GM03348 (cell line): ENCODE data around the gene ACP7.

Experiments
- DNase-seq: peaks from one replicate; pipeline ENCODE4 v3.0.0; 2012; ENCODE audit warnings: low spot score

ACP7 gene

DNA sequence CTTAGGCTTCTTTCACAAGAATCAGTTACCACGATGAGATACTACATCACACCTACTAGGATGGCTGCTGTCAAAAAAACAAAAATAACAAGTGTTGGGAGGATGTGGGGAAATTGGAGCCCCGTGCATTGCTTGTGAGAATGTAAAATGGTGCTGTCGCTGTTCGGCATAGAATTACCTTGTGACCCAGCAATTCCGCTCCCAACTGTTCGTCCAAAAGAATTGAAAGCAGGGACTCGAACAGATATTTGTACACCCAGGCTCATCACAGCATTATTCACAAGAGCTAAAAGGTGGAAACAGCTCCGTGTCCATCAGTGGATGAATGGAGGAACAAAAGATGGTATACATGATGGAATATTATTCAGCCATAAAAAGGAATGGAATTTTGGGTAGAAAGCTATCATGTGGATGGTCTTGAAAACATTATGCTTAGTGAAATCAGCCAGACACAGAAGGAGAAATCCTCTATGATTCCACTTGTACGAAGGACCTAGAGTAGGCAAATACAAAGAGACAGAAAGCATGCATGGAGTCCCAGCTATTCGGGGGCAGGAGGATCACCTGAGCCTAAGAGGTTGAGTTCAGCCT lies 64.9 kb downstream of the ACP7 start:
- no peak for DNase-seq

DNA sequence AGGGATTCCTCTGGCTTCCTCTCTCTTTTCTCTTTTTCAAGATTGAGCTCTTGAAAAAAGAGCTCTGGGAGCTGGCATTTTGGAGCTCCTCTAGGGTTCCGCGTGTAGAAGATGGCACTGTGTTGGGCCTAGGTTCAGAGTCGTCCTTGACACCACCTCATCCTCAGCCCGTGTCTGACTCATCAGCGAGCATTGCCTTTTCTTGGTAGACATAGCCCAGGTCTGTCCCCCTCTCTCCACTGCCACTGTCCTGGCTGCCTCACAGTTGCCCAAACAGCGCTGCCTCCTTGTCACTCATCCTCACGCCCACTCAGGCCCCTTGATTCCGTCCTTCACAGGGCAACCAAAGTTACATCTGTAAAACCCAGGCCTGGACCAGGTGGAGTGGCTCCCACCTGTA lies 66.1 kb downstream of the ACP7 start:
- no peak for DNase-seq

DNA sequence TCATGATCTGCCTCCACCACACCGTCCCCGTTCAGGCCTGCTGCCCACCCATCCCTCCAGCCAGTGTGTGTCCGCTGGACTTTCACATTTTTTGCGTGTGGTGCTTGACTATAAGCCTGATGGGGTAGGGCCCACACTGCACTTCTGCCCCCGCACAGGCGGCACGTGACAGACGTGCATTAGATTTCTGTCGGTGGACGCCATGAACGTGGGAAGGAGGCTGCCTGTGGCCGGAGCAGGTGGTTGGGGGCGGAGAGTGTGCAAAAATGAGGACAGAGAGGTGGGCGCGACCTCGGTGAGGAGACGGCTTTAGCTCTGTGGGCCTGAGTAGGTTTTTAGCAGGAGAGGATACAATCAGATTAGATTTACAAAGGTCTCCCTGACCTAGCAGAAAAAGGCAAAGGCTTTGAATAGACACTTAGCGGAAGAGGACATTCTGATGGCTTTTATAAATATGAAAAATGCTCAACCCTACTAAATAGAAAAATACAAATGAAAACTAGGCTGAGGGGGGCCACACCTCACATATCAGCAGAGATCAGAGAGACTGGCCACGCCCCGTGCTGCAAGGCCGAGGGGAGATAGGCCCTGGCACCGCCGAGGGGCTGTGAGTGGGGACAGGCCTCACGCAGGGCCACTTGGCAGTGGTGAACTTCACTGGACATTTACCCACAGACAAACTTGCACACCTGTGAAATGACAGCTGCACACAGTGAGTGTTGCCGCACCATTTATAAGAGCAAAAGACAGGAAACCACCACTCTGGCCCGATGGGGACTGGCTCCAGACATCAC lies 66.8 kb downstream of the ACP7 start:
- no peak for DNase-seq

DNA sequence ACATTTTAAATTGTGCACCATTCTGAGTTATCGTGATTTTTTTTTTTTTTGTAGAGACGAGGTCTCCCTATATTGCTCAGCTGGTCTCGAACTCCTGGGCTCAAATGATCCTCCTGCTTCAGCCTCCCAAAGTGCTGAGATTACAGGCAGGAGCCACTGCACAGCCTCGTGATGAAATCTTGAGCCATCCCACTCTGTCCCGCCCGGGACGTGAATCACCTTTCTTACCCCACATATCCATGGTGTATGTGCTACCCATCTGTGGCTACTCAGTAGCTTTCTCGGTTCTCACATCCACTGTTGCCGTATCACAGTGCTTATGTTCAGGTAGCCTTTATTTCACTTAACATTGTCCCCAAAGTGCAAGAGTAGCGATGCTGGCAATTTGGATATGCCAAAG lies 67.9 kb downstream of the ACP7 start:
- no peak for DNase-seq

DNA sequence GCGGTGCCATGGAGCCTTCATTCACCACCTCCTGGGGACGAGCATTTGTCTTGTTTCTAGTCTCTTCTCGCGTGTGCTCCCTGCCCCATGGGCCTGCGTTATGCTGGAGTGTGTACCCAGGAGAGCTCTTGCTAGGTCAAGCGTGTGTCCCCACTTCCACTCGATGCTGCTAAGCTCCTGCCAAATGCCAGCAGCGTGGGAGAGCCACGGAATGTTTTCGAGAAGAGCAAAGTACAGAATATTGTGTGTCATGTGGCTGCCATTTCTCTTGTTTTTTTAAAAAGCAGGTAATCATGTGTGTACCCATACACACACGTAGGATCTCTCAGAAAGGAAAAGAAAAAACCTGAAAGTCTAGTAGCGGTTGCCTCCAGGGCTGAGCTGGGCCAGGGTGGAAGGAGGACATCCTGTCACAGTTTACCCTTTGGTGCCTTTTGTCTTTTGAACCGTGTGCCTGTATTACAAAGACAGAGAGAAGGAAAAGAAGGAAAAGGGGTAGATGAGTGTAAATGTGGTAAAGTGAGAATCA lies 70.0 kb downstream of the ACP7 start:
- no peak for DNase-seq

DNA sequence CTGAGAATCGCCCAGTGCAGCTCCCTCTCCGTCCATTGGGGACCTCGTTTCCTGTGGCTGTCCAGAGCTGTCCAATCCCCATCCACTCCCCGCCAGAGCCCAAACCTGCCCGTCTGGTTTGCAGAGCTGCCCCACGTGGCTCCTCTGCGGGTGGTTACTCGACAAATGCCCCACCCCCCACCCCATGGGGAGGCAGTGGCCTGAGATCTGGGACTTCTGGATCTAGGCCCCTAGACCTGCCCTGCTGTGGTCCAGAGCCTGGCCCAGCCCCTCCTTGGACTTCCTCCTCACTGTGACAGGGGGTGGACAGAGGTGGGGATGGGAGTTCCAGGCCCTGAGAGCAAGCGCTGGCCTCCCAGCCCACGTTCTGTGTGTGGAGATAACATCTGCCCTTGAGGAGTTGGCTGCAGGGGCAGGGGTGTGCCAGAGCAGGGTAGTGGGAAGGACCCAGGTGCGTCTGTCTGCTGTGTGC lies 70.5 kb downstream of the ACP7 start:
- no peak for DNase-seq

DNA sequence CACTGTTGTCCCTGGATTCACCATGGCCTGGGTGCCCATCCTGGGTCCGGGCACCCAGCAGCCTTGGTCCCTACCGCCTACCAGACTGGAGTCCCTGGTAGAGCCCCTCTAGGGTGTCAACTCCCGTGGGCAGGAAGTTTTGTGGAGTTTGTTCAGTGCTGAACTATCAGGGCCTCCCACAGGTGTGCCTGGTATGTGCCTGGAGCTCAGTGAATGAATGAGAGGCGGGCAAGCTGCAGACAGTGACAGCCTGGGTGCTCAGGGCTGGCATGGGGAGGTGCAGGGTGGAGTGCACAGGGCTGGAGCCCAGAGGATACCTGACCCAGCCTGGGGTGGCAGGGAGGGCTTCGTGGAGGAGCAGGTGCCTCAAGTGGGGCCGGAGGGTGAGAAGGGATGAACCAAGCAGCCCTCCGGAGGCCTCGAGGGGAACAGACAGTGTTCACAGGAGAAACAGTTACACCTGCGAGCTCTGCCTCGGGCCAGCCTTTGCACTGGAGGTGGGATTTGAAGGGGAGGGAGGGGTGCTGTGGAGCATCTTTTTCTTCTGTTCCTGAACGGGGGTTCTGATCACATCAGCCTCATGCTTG lies 71.0 kb downstream of the ACP7 start:
- DNase-seq: no peak

DNA sequence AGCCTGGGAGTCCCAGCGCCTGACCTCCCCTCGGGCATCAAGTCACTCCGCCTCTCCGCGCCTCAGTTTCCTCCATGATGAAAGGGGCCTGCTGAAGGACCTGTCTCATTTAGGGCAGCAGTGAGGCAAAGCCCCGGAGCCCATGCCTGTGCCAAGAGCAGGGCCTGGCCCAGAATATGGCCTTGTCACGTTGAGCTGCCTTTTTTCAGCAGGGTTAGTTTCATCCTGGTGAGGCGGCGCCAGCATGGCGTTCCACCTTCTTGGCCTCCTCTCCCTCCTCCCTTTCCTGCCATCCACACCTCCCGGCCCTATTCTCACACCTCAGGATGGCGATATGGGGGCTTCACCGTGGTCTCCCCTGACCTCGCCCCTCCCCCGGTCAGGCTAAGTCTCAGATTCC lies 71.6 kb downstream of the ACP7 start:
- DNase-seq: no peak

DNA sequence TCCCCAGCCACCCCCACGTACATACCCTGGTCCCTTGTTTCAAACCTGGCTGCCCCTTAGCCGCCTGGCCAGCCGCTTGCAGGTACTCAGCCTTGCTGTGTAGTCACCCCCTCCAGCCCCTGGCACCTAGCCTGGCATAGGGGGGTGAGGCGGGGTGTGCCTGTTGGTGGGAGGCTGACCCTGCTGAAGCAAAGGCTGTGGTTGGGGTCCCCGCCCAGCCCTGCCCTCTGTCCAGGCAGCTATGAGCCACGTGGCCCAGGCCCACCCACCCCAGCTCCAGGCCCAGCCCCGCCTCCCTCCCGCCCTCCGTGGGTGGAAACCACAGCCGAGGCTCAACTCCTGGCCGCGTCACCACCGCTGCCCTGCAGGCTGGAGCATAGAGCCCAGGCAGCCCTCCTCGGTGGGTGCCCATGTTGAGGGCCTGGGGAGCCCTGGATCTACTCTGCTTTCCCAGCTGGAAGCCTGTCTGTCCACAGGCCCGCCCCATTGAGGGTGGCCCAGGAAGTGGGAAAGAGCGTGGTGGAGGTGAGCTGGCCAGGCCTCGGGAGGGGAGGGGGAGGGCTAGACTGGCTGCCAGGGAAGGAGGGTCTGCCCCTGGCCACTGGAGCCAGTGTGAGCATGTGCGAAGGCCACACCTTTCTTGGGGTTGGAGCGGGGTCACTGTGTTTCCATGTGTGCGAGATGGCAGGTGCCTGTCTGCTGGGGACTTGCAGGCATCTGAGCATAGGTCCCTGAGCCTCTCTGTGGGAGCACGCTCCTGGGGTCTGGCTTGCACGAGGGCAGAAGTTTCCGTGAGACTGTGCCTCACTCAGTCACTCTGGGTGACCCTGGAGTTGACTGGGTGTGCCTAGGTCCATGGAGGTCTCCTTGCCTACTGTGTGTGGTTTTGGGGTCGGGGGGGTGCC lies 72.4 kb downstream of the ACP7 start:
- peak; percentile 72 for DNase-seq

DNA sequence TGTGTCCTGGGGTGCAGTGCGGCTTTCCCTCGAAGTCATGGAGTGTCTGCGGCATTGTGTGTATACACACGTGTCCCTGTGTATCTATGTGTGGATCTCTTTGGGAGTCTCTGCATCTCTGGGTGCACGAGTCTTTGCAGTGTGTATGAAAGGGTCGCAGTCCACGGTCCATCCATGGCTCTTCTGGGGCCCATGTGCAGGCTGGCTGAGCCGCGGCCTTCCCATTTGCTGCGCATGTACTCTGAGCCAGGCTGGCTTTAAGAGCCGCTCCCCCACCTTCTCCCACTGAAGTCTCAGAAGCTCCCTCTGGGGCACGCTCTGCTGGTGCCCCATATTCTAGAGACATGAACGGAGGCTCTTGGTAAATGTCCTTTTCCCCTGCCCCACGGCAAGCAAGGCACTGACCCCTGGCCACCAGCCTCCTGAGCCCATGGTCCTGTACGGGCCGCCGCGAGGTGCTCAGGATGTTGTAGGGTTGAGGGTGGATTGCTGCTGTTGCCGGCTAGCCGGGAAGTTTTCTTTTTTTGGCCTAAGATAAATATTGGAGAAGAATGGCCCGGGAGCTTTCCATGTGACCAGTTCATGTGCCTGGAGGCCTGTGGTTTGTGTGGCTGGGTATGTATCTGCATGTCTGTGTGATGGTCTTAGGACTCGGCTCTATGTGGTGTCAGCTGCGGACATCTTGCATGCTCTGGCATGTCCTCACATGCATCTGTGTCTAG lies 73.3 kb downstream of the ACP7 start:
- no peak for DNase-seq

DNA sequence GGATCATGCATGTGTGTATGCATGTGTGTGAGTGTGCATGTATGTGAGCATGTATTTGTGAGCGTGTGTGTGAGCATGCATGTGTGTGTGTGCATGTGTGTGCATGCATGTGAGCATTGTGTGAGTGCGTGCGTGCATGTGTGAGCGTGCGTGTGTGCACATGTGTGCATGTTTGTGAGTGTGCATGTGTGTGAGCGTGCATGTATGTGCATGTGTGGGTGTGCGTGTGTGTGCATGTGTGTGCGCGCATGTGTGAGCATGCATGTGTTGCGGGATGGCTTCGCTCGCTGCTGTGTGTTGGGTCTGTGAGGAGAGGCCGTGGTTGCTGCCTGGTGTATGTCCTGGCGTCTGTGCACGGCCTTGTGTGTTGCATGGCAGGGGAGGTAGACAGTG lies 73.8 kb downstream of the ACP7 start:
- no peak for DNase-seq

DNA sequence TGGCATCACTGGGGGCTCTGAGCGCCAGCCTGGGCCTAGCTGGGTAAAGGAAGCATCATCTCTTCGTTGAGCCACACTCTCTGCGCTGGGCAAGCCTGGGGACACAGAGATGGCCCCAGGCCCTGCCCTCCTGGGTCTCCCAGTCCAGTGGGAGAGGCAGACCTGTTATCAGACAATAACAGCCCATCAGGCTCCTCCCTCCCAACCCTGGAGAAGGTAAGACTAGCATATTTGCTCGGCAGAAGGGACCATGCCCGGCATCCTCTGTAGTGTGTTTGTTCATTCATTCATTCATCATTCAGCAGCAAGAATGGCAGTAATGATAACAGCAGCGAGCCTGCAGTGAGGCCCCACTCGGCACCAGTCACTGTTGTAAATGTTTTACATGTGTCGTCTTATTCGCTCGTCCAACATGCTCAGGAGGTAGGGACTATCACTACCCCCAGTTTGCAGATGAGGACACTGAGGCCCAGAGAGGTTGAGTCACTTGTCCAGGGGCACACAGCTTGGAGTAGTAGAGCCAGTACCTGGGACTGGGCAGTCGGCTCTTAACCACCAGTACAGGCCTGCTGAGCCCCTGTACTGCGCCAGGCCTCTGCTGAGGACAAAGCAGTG lies 74.6 kb downstream of the ACP7 start:
- DNase-seq: no peak

DNA sequence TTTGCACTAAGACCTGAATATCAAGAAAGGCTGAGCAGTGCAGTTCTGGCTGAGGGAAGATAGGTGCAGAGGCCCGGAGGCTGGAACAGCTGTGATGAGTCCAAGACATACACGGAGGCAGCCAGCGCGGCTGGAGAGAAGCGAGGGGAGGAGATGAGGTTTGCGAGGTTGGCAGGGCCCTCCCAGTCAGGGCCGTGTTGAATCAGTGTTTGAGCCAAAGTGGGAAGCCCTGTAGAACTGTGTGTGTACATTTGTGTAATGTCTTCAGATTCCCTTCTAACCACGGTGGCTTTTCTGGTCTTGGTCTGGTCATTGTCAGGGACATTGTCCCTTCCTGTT lies 76.3 kb downstream of the ACP7 start:
- DNase-seq: peak; percentile 84
